NCI-H69 (cell line): ENCODE measurements around the gene SGPP1.
"Not testable (repeated sequence)": the region's sequence is repeated elsewhere in the genome, so short reads cannot be mapped to it uniquely, and the experiment has no call there.

ENCODE experiments used
- DNase-seq: peaks from one replicate; lab custom pipeline; 2025; lab: John Stamatoyannopoulos, UW

SGPP1 gene

GRCh38 chr14:63725786-63726460 lies 1.9 kb downstream of the SGPP1 start:
- DNase-seq = peak; percentile 14

- DNase-seq = peak; percentile 65
Measured at GRCh38 chr14:63717702-63718101, 10.2 kb downstream of the SGPP1 start.

- no peak for DNase-seq
Measured at GRCh38 chr14:63715360-63715759, 12.5 kb downstream of the SGPP1 start.

GRCh38 chr14:63713764-63714163 lies 14.1 kb downstream of the SGPP1 start:
- no peak for DNase-seq

- DNase-seq = no peak
Measured at GRCh38 chr14:63713058-63713457, 14.8 kb downstream of the SGPP1 start.

GRCh38 chr14:63712123-63712522 lies 15.7 kb downstream of the SGPP1 start:
- no peak for DNase-seq

GRCh38 chr14:63710497-63710896 lies 17.4 kb downstream of the SGPP1 start:
- DNase-seq = no peak

GRCh38 chr14:63709589-63709988 lies 18.3 kb downstream of the SGPP1 start:
- no peak for DNase-seq

GRCh38 chr14:63707216-63707615 lies 20.6 kb downstream of the SGPP1 start:
- no peak for DNase-seq

GRCh38 chr14:63705561-63706070 lies 22.2 kb downstream of the SGPP1 start:
- no peak for DNase-seq

GRCh38 chr14:63702530-63702929 lies 25.3 kb downstream of the SGPP1 start:
- DNase-seq = not testable (repeated sequence)

- no peak for DNase-seq
Measured at GRCh38 chr14:63701606-63702299, 26.1 kb downstream of the SGPP1 start.

- DNase-seq = no peak
Measured at GRCh38 chr14:63692310-63693020, 35.4 kb downstream of the SGPP1 start.

- DNase-seq = no peak
Measured at GRCh38 chr14:63689132-63689531, 38.7 kb downstream of the SGPP1 start.

- no peak for DNase-seq
Measured at GRCh38 chr14:63686926-63687325, 40.9 kb downstream of the SGPP1 start.

- DNase-seq = no peak
Measured at GRCh38 chr14:63685401-63685800, 42.5 kb downstream of the SGPP1 start.

GRCh38 chr14:63682727-63683593 lies 44.9 kb downstream of the SGPP1 start:
- DNase-seq = no peak

- no peak for DNase-seq
Measured at GRCh38 chr14:63678536-63678935, 49.3 kb downstream of the SGPP1 start.

- DNase-seq = no peak
Measured at GRCh38 chr14:63677891-63678379, 49.9 kb downstream of the SGPP1 start.

- no peak for DNase-seq
Measured at GRCh38 chr14:63676615-63677014, 51.2 kb downstream of the SGPP1 start.

GRCh38 chr14:63673886-63674497 lies 53.9 kb downstream of the SGPP1 start:
- no peak for DNase-seq
